Natural killer cell treated with Interleukin-12 subunit alpha and Interleukin-12 subunit beta and Interleukin-15 and Interleukin-18, amount 100 ng/mL, for 72 hours (primary cell): Measurements from ENCODE around the gene TRIM45. TPM values are rescaled to one million over a fixed set of nuclear protein-coding genes. Genes with fewer than 3 reads are reported as not detected.

Source experiments
- ATAC-seq, 2 donors: fragments of 150-1000 bp; cut with Tn5 transposase in 1 of 2; sonication (Bioruptor Pico), chemical (Tn5 transposase) in 1 of 2; 2 replicates each; pipeline ENCODE4 v1.10.0; 2021
- DNase-seq: peaks from one replicate; pipeline ENCODE4 v3.0.0; 2022; ENCODE audit warnings: low spot score
- H3K27ac Mint-ChIP-seq, 2 donors: 1 replicate in 1 of 2; 2 replicates in 1 of 2; pipeline ENCODE4 v1.8.0; 2022; ENCODE audit warnings: mixed read lengths in 2 of 2, mild to moderate bottlenecking in 1 of 2, moderate library complexity in 1 of 2
- H3K27me3 Mint-ChIP-seq, 2 donors: 1 replicate in 1 of 2; 2 replicates in 1 of 2; pipeline ENCODE4 v1.8.0; 2022; ENCODE audit warnings: mixed read lengths in 2 of 2
- H3K36me3 Mint-ChIP-seq: one replicate; pipeline ENCODE4 v1.8.0; 2022; ENCODE audit warnings: mixed read lengths
- H3K4me1 Mint-ChIP-seq, 2 donors: 1 replicate in 1 of 2; 2 replicates in 1 of 2; pipeline ENCODE4 v1.8.0; 2022; ENCODE audit warnings: low read depth in 2 of 2, mixed read lengths in 2 of 2, mild to moderate bottlenecking in 1 of 2
- H3K4me3 Mint-ChIP-seq: one replicate; pipeline ENCODE4 v1.8.0; 2022; ENCODE audit warnings: mixed read lengths
- H3K9me3 Mint-ChIP-seq: 2 replicates; pipeline ENCODE4 v1.8.0; 2022; ENCODE audit warnings: mixed read lengths
- total RNA-seq, 2 donors: library from RNA; stranded (reverse); gene quantifications; one replicate each; pipeline ENCODE4 v1.2.3, GENCODE V29; 2022

Gene TRIM45
- total RNA-seq, 2 donors from 2014 or later = 0.86 to 1.6 TPM

GRCh38 chr1:117079737-117080136 lies 41.8 kb downstream of the TRIM45 start:
- no peak for DNase-seq
- Mint-ChIP-seq H3K4me1 (peaks cover 5 to 8% of the 10 kb centered on the region in 2 donors), H3K9me3 (no peaks in the 10 kb centered on the region), H3K27ac (no peak overlapping the region), H3K36me3 (peaks cover 43% of the 10 kb centered on the region), H3K4me3 (no peak overlapping the region), H3K27me3 (no peaks in the 10 kb centered on the region)
- ATAC-seq = no peak

- Mint-ChIP-seq H3K36me3 (peaks cover 49% of the 10 kb centered on the region), H3K27ac (no peak overlapping the region), H3K27me3 (no peaks in the 10 kb centered on the region), H3K9me3 (no peaks in the 10 kb centered on the region), H3K4me1 (peaks cover 5 to 8% of the 10 kb centered on the region in 2 donors), H3K4me3 (no peak overlapping the region)
- DNase-seq (no peak), ATAC-seq (peak; percentile 89 to 95)
These were observed 44.3 kb downstream of the TRIM45 start for GRCh38 chr1:117077267-117077666.

GRCh38 chr1:117076648-117077047 lies 44.9 kb downstream of the TRIM45 start:
- Mint-ChIP-seq H3K27me3 (no peaks in the 10 kb centered on the region), H3K27ac (no peak overlapping the region), H3K4me3 (no peak overlapping the region), H3K36me3 (peaks cover 49% of the 10 kb centered on the region), H3K4me1 (peaks cover 5 to 8% of the 10 kb centered on the region in 2 donors), H3K9me3 (no peaks in the 10 kb centered on the region)
- DNase-seq (no peak), ATAC-seq (no peak)

- Mint-ChIP-seq H3K4me1 (peaks cover 3 to 20% of the 10 kb centered on the region in 2 donors), H3K27ac (no peak overlapping the region), H3K9me3 (no peaks in the 10 kb centered on the region), H3K36me3 (peaks cover 20% of the 10 kb centered on the region), H3K4me3 (peak overlapping the region; percentile 52), H3K27me3 (no peaks in the 10 kb centered on the region)
- ATAC-seq (peak in 1 of 2 donors; percentile 85), DNase-seq (no peak)
These were observed 51.4 kb downstream of the TRIM45 start for GRCh38 chr1:117070124-117070523.

- ATAC-seq (no peak), DNase-seq (no peak)
- Mint-ChIP-seq H3K27me3 (no peaks in the 10 kb centered on the region), H3K9me3 (no peaks in the 10 kb centered on the region), H3K36me3 (peaks cover 12% of the 10 kb centered on the region), H3K27ac (no peak overlapping the region), H3K4me3 (peak overlapping the region; percentile 34), H3K4me1 (peaks cover 3 to 20% of the 10 kb centered on the region in 2 donors)
These were observed 52.2 kb downstream of the TRIM45 start for GRCh38 chr1:117069220-117069844.

GRCh38 chr1:117068580-117068979 lies 53.0 kb downstream of the TRIM45 start:
- Mint-ChIP-seq H3K36me3 (peaks cover 10% of the 10 kb centered on the region), H3K4me3 (no peak overlapping the region), H3K27ac (no peak overlapping the region), H3K9me3 (no peaks in the 10 kb centered on the region), H3K4me1 (peaks cover 3 to 20% of the 10 kb centered on the region in 2 donors), H3K27me3 (no peaks in the 10 kb centered on the region)
- DNase-seq (no peak), ATAC-seq (no peak)

- Mint-ChIP-seq H3K9me3 (no peaks in the 10 kb centered on the region), H3K4me3 (no peak overlapping the region), H3K27ac (no peak overlapping the region), H3K36me3 (peaks cover 11% of the 10 kb centered on the region), H3K27me3 (no peaks in the 10 kb centered on the region), H3K4me1 (peaks cover 4 to 21% of the 10 kb centered on the region in 2 donors)
- ATAC-seq (peak; percentile 72 to 81), DNase-seq (no peak)
These were observed 53.8 kb downstream of the TRIM45 start for GRCh38 chr1:117067533-117068370.

GRCh38 chr1:117066367-117066766 lies 55.2 kb downstream of the TRIM45 start:
- Mint-ChIP-seq H3K27ac (no peak overlapping the region), H3K36me3 (peaks cover 10% of the 10 kb centered on the region), H3K27me3 (no peaks in the 10 kb centered on the region), H3K4me1 (peaks cover 15 to 35% of the 10 kb centered on the region in 2 donors), H3K4me3 (no peak overlapping the region), H3K9me3 (no peaks in the 10 kb centered on the region)
- ATAC-seq (no peak), DNase-seq (no peak)

GRCh38 chr1:117061986-117062415 lies 59.5 kb downstream of the TRIM45 start:
- peaks cover 10% of the 10 kb centered on the region for H3K36me3 Mint-ChIP-seq
- H3K9me3 Mint-ChIP-seq = no peaks in the 10 kb centered on the region
- H3K4me1 Mint-ChIP-seq = peaks cover 25 to 37% of the 10 kb centered on the region in 2 donors
- ATAC-seq (peak; percentile 38 to 54), DNase-seq (peak; percentile 69)
- H3K27ac Mint-ChIP-seq = no peak overlapping the region
- no peaks in the 10 kb centered on the region for H3K27me3 Mint-ChIP-seq
- no peak overlapping the region for H3K4me3 Mint-ChIP-seq

Other genes starting within 250 kb of the TRIM45 start
- gene PTGFRN, start 211.8 kb downstream of the TRIM45 start, total RNA-seq = 1 to 10 TPM; 2.2 to 6.4 TPM
- gene CD101, start 120.0 kb downstream of the TRIM45 start, total RNA-seq = 1 to 10 TPM; 1.4 to 2.3 TPM
- 100 to 1,000 TPM in 1 of 2 donors, 10 to 100 TPM in 1; 87.0 to 151 TPM for gene TTF2, start 61.4 kb downstream of the TRIM45 start, total RNA-seq
- gene VTCN1, start 89.2 kb upstream of the TRIM45 start, total RNA-seq = not detected
- 10 to 100 TPM; 44.3 to 47.4 TPM for gene MAN1A2, start 245.7 kb upstream of the TRIM45 start, total RNA-seq